RWPE2 (cell line): ENCODE results near the gene TIGD4.
"Not testable (repeated sequence)": the region's sequence is repeated elsewhere in the genome, so short reads cannot be mapped to it uniquely, and the experiment has no call there.

Experiments
- ATAC-seq: fragments of 200-7000 bp; cut with Tn5 transposase; 3 replicates; pipeline ENCODE4 v1.9.1; 2021; ENCODE audit warnings: low read depth
- DNase-seq: peaks from one replicate; pipeline ENCODE4 v3.0.0-alpha.2; 2020; ENCODE audit warnings: low spot score
- H3K27ac ChIP-seq: fragments of 450-650 bp; 2 replicates; pipeline ENCODE4 v1.5.1; 2017; ENCODE audit warnings: mild to moderate bottlenecking; ENCODE audit not compliant: poor library complexity, severe bottlenecking
- H3K27me3 ChIP-seq: fragments of 250-450 bp; sonication (Bioruptor Pico); 2 replicates; pipeline ENCODE4 v1.5.1; 2021; ENCODE audit warnings: mild to moderate bottlenecking, moderate library complexity; ENCODE audit not compliant: insufficient read depth, poor library complexity, severe bottlenecking
- H3K36me3 ChIP-seq: fragments of 250-450 bp; sonication (Bioruptor Pico); 2 replicates; pipeline ENCODE4 v1.5.1; 2020; ENCODE audit warnings: low read depth, mild to moderate bottlenecking, moderate library complexity
- H3K4me1 ChIP-seq: fragments of 250-450 bp; sonication (Bioruptor Pico); 2 replicates; pipeline ENCODE4 v1.5.1; 2021; ENCODE audit warnings: mild to moderate bottlenecking, moderate library complexity; ENCODE audit not compliant: insufficient read depth, poor library complexity, severe bottlenecking
- H3K4me3 ChIP-seq: fragments of 250-450 bp; sonication (Bioruptor Pico); 2 replicates; pipeline ENCODE4 v1.5.1; 2021; ENCODE audit warnings: mild to moderate bottlenecking, moderate library complexity; ENCODE audit not compliant: severe bottlenecking
- H3K9me3 ChIP-seq: fragments of 250-450 bp; sonication (Bioruptor Pico); 2 replicates; pipeline ENCODE4 v1.5.1; 2021; ENCODE audit warnings: mild to moderate bottlenecking, moderate library complexity; ENCODE audit not compliant: severe bottlenecking
- TF ChIP-seq, protein P1 (sequence below): fragments of 450-650 bp; IDR thresholded peaks from one replicate; pipeline ENCODE4 v1.5.1; 2017; ENCODE audit warnings: mild to moderate bottlenecking, moderate library complexity; ENCODE audit not compliant: poor library complexity, severe bottlenecking

Gene TIGD4

GRCh38 chr4:152776352-152776751 lies 3.2 kb downstream of the TIGD4 start:
- Histone ChIP-seq H3K27ac (no peak overlapping the region), H3K9me3 (no peaks in the 10 kb centered on the region), H3K4me3 (no peak overlapping the region), H3K27me3 (no peaks in the 10 kb centered on the region), H3K4me1 (no peaks in the 10 kb centered on the region), H3K36me3 (no peaks in the 10 kb centered on the region)
- DNase-seq = no peak
- ATAC-seq = no peak
- TF ChIP-seq, protein P1, sequence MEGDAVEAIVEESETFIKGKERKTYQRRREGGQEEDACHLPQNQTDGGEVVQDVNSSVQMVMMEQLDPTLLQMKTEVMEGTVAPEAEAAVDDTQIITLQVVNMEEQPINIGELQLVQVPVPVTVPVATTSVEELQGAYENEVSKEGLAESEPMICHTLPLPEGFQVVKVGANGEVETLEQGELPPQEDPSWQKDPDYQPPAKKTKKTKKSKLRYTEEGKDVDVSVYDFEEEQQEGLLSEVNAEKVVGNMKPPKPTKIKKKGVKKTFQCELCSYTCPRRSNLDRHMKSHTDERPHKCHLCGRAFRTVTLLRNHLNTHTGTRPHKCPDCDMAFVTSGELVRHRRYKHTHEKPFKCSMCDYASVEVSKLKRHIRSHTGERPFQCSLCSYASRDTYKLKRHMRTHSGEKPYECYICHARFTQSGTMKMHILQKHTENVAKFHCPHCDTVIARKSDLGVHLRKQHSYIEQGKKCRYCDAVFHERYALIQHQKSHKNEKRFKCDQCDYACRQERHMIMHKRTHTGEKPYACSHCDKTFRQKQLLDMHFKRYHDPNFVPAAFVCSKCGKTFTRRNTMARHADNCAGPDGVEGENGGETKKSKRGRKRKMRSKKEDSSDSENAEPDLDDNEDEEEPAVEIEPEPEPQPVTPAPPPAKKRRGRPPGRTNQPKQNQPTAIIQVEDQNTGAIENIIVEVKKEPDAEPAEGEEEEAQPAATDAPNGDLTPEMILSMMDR = no peak

GRCh38 chr4:152773953-152774352 lies 5.6 kb downstream of the TIGD4 start:
- Histone ChIP-seq H3K9me3 (no peaks in the 10 kb centered on the region), H3K4me3 (no peak overlapping the region), H3K27ac (no peak overlapping the region), H3K4me1 (no peaks in the 10 kb centered on the region), H3K27me3 (no peaks in the 10 kb centered on the region), H3K36me3 (no peaks in the 10 kb centered on the region)
- TF ChIP-seq, protein P1 = no peak
- DNase-seq = no peak
- no peak for ATAC-seq

- DNase-seq (no peak), ATAC-seq (no peak)
- Histone ChIP-seq H3K27me3 (no peaks in the 10 kb centered on the region), H3K4me3 (no peak overlapping the region), H3K4me1 (no peaks in the 10 kb centered on the region), H3K9me3 (no peaks in the 10 kb centered on the region), H3K36me3 (no peaks in the 10 kb centered on the region), H3K27ac (no peak overlapping the region)
- TF ChIP-seq, protein P1 = no peak
Measured at GRCh38 chr4:152773339-152773738, 6.2 kb downstream of the TIGD4 start.

DNA sequence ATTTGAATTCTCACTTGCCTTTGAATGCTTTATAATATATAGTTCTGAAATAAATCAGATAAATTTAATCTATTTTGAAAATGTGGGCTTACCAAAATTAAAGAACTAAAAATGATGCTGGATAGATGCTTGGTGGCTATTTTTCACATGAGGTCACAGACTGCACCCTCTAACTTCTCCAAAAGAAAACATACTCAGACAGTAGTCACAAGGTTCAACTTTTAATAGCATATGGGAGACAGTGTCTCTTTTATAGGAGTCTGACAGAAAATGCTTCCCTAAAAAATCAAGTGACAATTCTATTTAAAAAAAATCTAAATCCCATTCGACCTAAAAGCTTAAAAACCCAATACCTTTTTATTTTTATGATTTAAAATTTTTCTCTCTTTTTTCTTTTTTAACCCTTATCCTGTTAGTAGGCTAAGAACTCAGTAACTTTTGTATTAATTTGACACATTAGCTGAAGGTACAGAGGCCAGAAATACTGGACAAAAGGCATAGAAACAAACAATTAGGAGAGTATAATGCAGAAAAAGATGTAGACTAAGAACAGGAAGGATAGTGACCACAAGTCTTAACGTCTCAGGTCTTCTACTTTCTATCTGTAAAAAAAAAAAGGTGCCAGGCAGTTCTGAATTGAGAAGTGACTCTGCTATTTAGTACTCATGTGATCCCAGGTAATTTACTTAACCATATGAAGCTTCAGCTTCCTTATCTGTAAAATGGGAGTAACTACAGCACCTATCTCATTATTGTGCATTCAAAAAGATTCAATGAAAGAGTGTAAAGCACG lies 7.6 kb downstream of the TIGD4 start:
- H3K27ac ChIP-seq = no peak overlapping the region
- no peak for ATAC-seq
- DNase-seq = no peak

GRCh38 chr4:152765069-152765737 lies 14.3 kb downstream of the TIGD4 start:
- not testable (repeated sequence) for H3K4me3 ChIP-seq, DNase-seq, H3K27me3 ChIP-seq, H3K4me1 ChIP-seq, H3K36me3 ChIP-seq, H3K9me3 ChIP-seq, ATAC-seq, H3K27ac ChIP-seq

More for the DNA sequence above, 7.6 kb downstream of the TIGD4 start:
- H3K9me3 ChIP-seq = no peaks in the 10 kb centered on the region
- TF ChIP-seq, protein P1 = no peak
- no peaks in the 10 kb centered on the region for H3K36me3 ChIP-seq
- no peaks in the 10 kb centered on the region for H3K27me3 ChIP-seq
- H3K4me3 ChIP-seq = no peak overlapping the region
- no peaks in the 10 kb centered on the region for H3K4me1 ChIP-seq
